Mesendoderm (in vitro differentiated cells): Measurements from ENCODE around the gene RPE65.

Experiments
- DNase-seq: peaks from one replicate; pipeline ENCODE4 v3.0.0; 2013
- H2AK5ac ChIP-seq: 2 replicates; pipeline ENCODE4 v1.6.1; 2013; ENCODE audit warnings: low read length, inconsistent platforms
- H2BK120ac ChIP-seq: 2 replicates; pipeline ENCODE4 v1.6.1; 2013; ENCODE audit warnings: low read depth, mild to moderate bottlenecking, low read length, moderate library complexity, mixed read lengths
- H2BK15ac ChIP-seq: replicated peaks from 2 replicates; pipeline ENCODE4 v1.6.1; 2013; ENCODE audit warnings: low read depth, mild to moderate bottlenecking, moderate library complexity
- H2BK5ac ChIP-seq: 2 replicates; pipeline ENCODE4 v1.6.1; 2013; ENCODE audit warnings: low read length, inconsistent platforms
- H3K18ac ChIP-seq: 2 replicates; pipeline ENCODE4 v1.6.1; 2013; ENCODE audit warnings: mild to moderate bottlenecking, low read length, mixed read lengths
- H3K23ac ChIP-seq: one replicate; pipeline ENCODE4 v1.6.1; 2013; ENCODE audit warnings: low read length
- H3K27ac ChIP-seq: 2 replicates; pipeline ENCODE4 v1.5.1; 2013; ENCODE audit warnings: low read depth, mild to moderate bottlenecking, inconsistent platforms, low read length, moderate library complexity
- H3K27me3 ChIP-seq: 2 replicates; pipeline ENCODE4 v1.6.1; 2013; ENCODE audit warnings: low read length, control low read depth, mild to moderate bottlenecking, inconsistent platforms; ENCODE audit not compliant: insufficient read depth, poor library complexity
- H3K36me3 ChIP-seq: 2 replicates; pipeline ENCODE4 v1.6.1; 2013; ENCODE audit warnings: low read length, inconsistent platforms; ENCODE audit not compliant: control insufficient read depth, insufficient read depth
- H3K4ac ChIP-seq: one replicate; pipeline ENCODE4 v1.6.1; 2013; ENCODE audit warnings: low read depth, mild to moderate bottlenecking, low read length, moderate library complexity
- H3K4me1 ChIP-seq: 2 replicates; pipeline ENCODE4 v1.6.1; 2013; ENCODE audit warnings: low read depth, low read length, inconsistent platforms; ENCODE audit not compliant: control insufficient read depth
- H3K4me2 ChIP-seq: 2 replicates; pipeline ENCODE4 v1.6.1; 2013; ENCODE audit warnings: low read length
- H3K4me3 ChIP-seq: 2 replicates; pipeline ENCODE4 v1.5.1; 2013; ENCODE audit warnings: mild to moderate bottlenecking, low read length
- H3K56ac ChIP-seq: one replicate; pipeline ENCODE4 v1.6.1; 2013; ENCODE audit warnings: low read length
- H3K79me1 ChIP-seq: 2 replicates; pipeline ENCODE4 v1.6.1; 2013; ENCODE audit warnings: low read length, inconsistent platforms
- H3K79me2 ChIP-seq: 2 replicates; pipeline ENCODE4 v1.6.1; 2013; ENCODE audit warnings: mild to moderate bottlenecking, low read length; ENCODE audit not compliant: control insufficient read depth, insufficient read depth
- H3K9ac ChIP-seq: 2 replicates; pipeline ENCODE4 v1.6.1; 2013; ENCODE audit warnings: low read length, inconsistent platforms
- H4K5ac ChIP-seq: one replicate; pipeline ENCODE4 v1.6.1; 2013; ENCODE audit warnings: low read length
- H4K8ac ChIP-seq: one replicate; pipeline ENCODE4 v1.6.1; 2013; ENCODE audit warnings: low read depth, mild to moderate bottlenecking, control low read depth, low read length, moderate library complexity
- WGBS: extraction: QIAGEN DNeasy Blood & Tissue Kit; methylation state at CpG from one replicate; pipeline ENCODE4 v1.1.7; 2013; ENCODE audit warnings: low lambda C conversion rate, missing lambda C conversion rate; ENCODE audit not compliant: insufficient coverage; ENCODE audit errors: extremely low coverage; 5-methylcytosine and 5-hydroxymethylcytosine counted together

Gene RPE65

DNA sequence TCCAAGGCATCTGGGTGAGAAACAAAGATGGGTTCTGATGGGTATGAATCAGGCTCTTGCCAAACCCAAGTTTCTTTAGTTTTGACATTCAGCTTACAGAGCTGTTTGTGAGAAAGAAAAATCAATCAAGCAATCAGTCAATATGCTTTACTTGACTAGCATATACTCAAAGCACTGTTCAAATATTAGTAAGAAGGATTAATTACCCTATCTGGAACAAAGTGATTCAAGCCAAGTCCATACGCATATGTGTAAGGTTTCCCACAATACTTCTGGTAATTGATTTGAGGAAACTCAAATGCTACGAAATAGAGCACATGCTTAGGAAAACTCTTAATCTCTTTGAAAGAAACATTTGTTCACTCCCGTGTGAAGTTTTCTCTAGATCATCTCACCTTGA lies 18.7 kb downstream of the RPE65 start:
- Histone ChIP-seq H3K23ac (no peak overlapping the region), H3K79me1 (no peaks in the 10 kb centered on the region), H3K18ac (no peak overlapping the region), H3K79me2 (no peaks in the 10 kb centered on the region), H3K36me3 (no peaks in the 10 kb centered on the region), H3K4me2 (no peak overlapping the region), H3K4me3 (no peak overlapping the region), H2BK5ac (no peak overlapping the region), H4K5ac (no peak overlapping the region), H2BK15ac (no peak overlapping the region), H3K27me3 (no peaks in the 10 kb centered on the region), H3K9ac (no peak overlapping the region), H2BK120ac (no peak overlapping the region), H3K4ac (no peak overlapping the region), H3K4me1 (no peaks in the 10 kb centered on the region), H3K56ac (no peak overlapping the region), H3K27ac (no peak overlapping the region), H4K8ac (no peak overlapping the region), H2AK5ac (no peak overlapping the region)
- no CpG with 5 or more reads among the region's 3 CpGs for WGBS
- no peak for DNase-seq

DNA sequence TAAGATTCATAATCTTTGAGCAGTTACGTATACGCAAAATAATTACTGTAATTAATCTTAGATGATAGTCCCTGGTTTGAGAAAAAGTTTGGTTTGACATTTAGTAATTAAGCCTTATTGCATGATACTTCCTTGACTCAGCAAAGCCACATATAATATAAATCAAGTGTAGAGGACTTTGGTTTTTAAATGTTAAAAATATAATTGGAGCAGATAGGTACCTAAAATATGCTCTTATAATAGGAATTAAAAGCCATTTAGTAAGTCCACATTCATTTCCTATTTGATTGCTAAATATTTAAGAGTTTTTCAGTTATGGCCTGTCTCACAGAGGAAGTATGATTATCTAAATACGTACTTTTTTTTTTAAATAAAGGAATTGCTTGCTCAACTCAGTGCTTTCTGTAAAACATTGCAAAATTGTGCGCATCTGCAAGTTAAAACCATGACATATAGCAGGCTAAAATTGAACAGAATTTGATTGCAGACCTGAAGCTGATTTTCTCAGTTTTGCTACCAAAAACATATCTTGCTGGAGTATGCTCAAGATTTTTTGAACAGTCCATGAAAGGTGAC lies 20.4 kb downstream of the RPE65 start:
- no peak overlapping the region for H3K4me3 ChIP-seq
- H2AK5ac ChIP-seq, result no peak overlapping the region
- no peaks in the 10 kb centered on the region for H3K79me1 ChIP-seq
- no peak overlapping the region for H3K56ac ChIP-seq
- H3K27me3 ChIP-seq, result no peaks in the 10 kb centered on the region
- no peak overlapping the region for H2BK15ac ChIP-seq
- no peak overlapping the region for H2BK5ac ChIP-seq
- no peaks in the 10 kb centered on the region for H3K79me2 ChIP-seq
- no peak for DNase-seq
- no peak overlapping the region for H3K18ac ChIP-seq
- no peaks in the 10 kb centered on the region for H3K36me3 ChIP-seq
- H4K8ac ChIP-seq, result no peak overlapping the region
- no peaks in the 10 kb centered on the region for H3K4me1 ChIP-seq
- H3K27ac ChIP-seq, result no peak overlapping the region
- no peak overlapping the region for H4K5ac ChIP-seq
- no CpG with 5 or more reads among the region's 4 CpGs for WGBS
- no peak overlapping the region for H3K4me2 ChIP-seq
- no peak overlapping the region for H3K23ac ChIP-seq
- H3K9ac ChIP-seq, result no peak overlapping the region
- no peak overlapping the region for H2BK120ac ChIP-seq
- H3K4ac ChIP-seq, result no peak overlapping the region

DNA sequence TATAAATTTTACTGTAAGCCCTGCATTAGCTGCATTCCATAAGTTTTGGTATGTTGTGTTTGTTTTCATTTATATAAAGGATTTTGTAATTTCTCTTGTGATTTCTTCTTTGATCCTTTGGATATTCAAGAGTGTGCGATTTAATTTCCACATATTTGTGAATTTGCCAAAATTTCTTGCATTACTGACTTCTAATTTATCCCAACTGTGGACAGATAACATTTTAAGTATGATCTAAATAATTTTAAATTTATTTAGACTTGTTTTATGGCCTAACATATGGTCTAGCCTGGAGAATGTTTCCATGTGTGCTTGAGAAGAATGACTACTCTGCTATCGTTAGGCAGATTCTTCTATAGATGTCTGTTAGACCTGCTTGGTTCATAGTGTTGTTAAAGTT lies 23.2 kb downstream of the RPE65 start:
- no peak overlapping the region for H2BK15ac ChIP-seq
- H3K4ac ChIP-seq, result no peak overlapping the region
- no peak overlapping the region for H2BK120ac ChIP-seq
- no peak overlapping the region for H2BK5ac ChIP-seq
- no peak overlapping the region for H4K8ac ChIP-seq
- no peak overlapping the region for H3K18ac ChIP-seq
- H3K23ac ChIP-seq, result no peak overlapping the region
- H4K5ac ChIP-seq, result no peak overlapping the region
- H3K27me3 ChIP-seq, result no peaks in the 10 kb centered on the region
- no peaks in the 10 kb centered on the region for H3K4me1 ChIP-seq
- no CpG with 5 or more reads among the region's 2 CpGs for whole genome bisulfite sequencing
- no peak overlapping the region for H3K9ac ChIP-seq
- H3K36me3 ChIP-seq, result no peaks in the 10 kb centered on the region
- H3K79me2 ChIP-seq, result no peaks in the 10 kb centered on the region
- no peak overlapping the region for H2AK5ac ChIP-seq
- no peak overlapping the region for H3K4me2 ChIP-seq
- no peaks in the 10 kb centered on the region for H3K79me1 ChIP-seq
- H3K56ac ChIP-seq, result no peak overlapping the region
- no peak overlapping the region for H3K27ac ChIP-seq
- H3K4me3 ChIP-seq, result no peak overlapping the region
- DNase-seq, result no peak

DNA sequence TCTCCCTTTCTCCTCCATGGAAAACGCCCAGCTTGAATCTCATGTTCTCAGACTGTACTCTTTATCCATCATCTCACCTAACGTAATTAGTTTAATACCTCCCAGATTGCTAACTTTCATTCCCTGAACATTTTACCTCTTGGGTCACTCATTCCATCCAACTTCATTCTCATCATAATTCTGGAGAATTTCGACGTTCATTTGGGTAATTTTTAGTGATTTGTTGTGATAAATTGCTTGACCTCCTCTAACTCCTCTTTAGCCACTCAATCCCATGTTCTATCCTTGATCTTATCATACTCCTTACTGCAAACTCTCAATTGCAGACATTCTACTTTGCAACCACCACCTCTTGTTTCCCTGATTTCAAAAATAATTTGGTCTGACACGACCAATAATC lies 28.4 kb downstream of the RPE65 start:
- no peaks in the 10 kb centered on the region for H3K36me3 ChIP-seq
- no peak overlapping the region for H3K27ac ChIP-seq
- no peaks in the 10 kb centered on the region for H3K79me1 ChIP-seq
- H3K27me3 ChIP-seq, result no peaks in the 10 kb centered on the region
- no peak overlapping the region for H3K4me2 ChIP-seq
- no peak overlapping the region for H3K18ac ChIP-seq
- no peak overlapping the region for H2BK5ac ChIP-seq
- H3K4ac ChIP-seq, result no peak overlapping the region
- H3K9ac ChIP-seq, result no peak overlapping the region
- no peaks in the 10 kb centered on the region for H3K4me1 ChIP-seq
- no peak overlapping the region for H2BK15ac ChIP-seq
- H2AK5ac ChIP-seq, result no peak overlapping the region
- no peaks in the 10 kb centered on the region for H3K79me2 ChIP-seq
- no peak for DNase-seq
- no peak overlapping the region for H2BK120ac ChIP-seq
- no peak overlapping the region for H3K56ac ChIP-seq
- no peak overlapping the region for H3K23ac ChIP-seq
- H4K8ac ChIP-seq, result no peak overlapping the region
- H4K5ac ChIP-seq, result no peak overlapping the region
- no peak overlapping the region for H3K4me3 ChIP-seq
- no CpG with 5 or more reads among the region's 5 CpGs for WGBS

DNA sequence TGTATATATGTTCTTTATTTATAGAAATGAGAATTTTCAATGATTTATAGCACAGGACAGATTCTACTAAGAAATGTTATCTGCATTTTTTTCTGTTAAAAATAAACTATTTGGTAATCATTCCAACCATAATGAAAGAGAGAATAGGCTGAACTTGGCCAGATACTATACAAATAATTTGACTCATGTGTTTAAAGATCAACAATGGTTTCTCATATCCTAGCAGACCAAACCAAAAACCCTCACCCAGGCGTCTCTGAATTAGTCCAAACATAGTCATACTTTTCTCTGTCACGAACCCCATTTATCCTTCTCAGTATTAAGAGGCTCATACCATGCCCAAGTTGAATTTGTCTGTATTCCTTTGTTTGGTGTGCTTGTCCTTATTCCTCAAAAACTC lies 40.3 kb downstream of the RPE65 start:
- Histone ChIP-seq H3K56ac (no peak overlapping the region), H3K4me3 (no peak overlapping the region), H3K4me2 (no peak overlapping the region), H3K79me1 (no peaks in the 10 kb centered on the region), H3K4ac (no peak overlapping the region), H2AK5ac (no peak overlapping the region), H2BK120ac (no peak overlapping the region), H3K27me3 (no peaks in the 10 kb centered on the region), H2BK15ac (no peak overlapping the region), H2BK5ac (no peak overlapping the region), H3K9ac (no peak overlapping the region), H3K36me3 (no peaks in the 10 kb centered on the region), H3K18ac (no peak overlapping the region), H3K27ac (no peak overlapping the region), H3K79me2 (no peaks in the 10 kb centered on the region), H4K5ac (no peak overlapping the region), H3K23ac (no peak overlapping the region), H4K8ac (no peak overlapping the region), H3K4me1 (no peaks in the 10 kb centered on the region)
- WGBS, result no CpG with 5 or more reads among the region's 2 CpGs
- DNase-seq, result no peak

DNA sequence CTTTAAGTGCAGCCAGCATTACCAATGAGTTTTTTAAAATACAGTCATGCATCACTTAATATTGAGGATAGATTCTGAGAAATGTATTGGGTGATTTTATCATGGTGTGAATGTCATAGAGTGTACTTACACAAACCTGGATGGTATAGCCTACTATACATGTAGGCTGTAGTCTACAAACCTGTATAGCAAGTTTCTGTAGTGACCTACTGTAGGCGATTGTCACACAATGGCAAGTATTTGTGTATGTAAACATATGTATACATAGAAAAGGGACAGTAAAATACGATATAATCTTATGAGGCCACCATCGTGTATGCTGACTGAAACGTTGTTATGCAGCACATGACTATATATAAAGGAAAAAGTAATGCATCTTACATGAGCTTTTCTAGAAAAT lies 48.2 kb downstream of the RPE65 start:
- Histone ChIP-seq H3K9ac (no peak overlapping the region), H3K4me1 (no peaks in the 10 kb centered on the region), H3K79me2 (no peaks in the 10 kb centered on the region), H3K18ac (no peak overlapping the region), H2BK5ac (no peak overlapping the region), H2AK5ac (no peak overlapping the region), H3K27ac (no peak overlapping the region), H3K79me1 (no peaks in the 10 kb centered on the region), H3K4ac (no peak overlapping the region), H4K8ac (no peak overlapping the region), H4K5ac (no peak overlapping the region), H3K4me2 (no peak overlapping the region), H2BK15ac (no peak overlapping the region), H3K23ac (no peak overlapping the region), H3K27me3 (no peaks in the 10 kb centered on the region), H3K36me3 (no peaks in the 10 kb centered on the region), H2BK120ac (no peak overlapping the region), H3K4me3 (no peak overlapping the region), H3K56ac (no peak overlapping the region)
- DNase-seq, result no peak
- no CpG with 5 or more reads among the region's 4 CpGs for WGBS
